ENCODE results near the gene ECT2.

DNA sequence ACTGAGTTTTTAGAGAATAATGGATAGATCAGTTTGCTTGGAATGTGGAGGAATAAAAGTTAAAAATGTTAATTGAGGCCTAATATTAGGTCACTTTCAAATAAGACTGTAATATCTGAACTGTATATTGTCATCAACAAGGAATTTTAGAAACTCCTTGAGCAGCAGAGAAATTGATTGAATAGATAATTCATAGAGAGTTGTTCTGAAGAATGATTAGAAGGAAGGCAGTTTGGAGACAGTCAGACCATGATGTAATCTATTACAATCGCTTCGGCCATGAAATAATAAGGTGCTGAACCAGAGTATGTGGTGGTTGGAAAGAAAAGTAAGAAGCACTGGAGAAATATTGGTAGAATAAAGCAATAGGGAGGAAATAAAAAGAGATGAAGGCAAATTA, 15.7 kb downstream of the ECT2 start:
- TF ChIP-seq POLR2A (IDR thresholded peaks at IDR 0.05): no peak
- TF ChIP-seq CTCF (IDR thresholded peaks at IDR 0.05): no peak
- no peak for TF ChIP-seq POLR2AphosphoS5 (IDR thresholded peaks at IDR 0.05)
